Measurements from ENCODE around the gene NMS.

NMS gene

GRCh38 chr2:100482741-100483140 lies 12.5 kb downstream of the NMS start:
- in situ Hi-C loops (cut with MboI; ENCODE audit: low pct_unique_long_range_greater_than_20kb, low sequenced_read_pairs), result no loop called here
- peak; percentile 29 for DNase-seq

DNA sequence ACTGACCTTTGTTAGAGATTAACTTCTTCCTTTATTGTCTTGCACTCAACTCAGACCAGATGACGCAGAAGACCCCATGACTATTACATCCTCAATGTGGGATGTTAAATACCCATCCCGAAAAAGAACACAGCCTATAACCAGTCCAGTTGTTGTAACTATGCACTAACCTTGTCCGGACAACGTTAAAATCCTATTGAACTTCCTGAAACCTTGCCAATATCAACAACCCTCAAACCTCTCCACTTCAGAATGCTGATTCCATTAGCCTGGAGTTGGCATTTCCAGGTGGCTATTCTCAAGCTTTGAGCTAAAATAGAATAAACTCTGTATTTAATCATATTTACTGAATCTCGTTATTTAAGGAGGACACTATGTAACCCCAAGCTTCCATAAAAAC lies 13.6 kb downstream of the NMS start:
- no peak for DNase-seq
- in situ Hi-C loops (cut with MboI; ENCODE audit: low pct_unique_long_range_greater_than_20kb, low sequenced_read_pairs), result no loop called here

DNA sequence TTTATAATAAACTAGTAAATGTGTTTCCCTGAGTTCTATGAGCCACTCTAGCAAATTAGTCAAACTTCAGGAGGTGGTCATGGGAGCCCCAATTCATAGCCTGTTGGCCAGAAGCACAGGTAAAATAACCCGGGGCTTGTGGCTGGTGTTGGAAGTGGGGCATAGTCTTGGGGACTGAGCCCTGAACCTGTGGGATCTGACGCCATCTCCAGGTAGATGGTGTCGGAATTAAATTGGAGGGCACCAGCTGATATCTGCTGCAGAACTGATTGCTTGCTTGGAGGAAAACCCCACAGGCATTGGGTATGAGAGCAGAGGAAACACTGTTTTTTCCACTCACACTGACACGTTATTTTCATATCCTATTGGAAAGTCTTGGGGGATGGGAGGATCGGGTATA lies 14.1 kb downstream of the NMS start:
- in situ Hi-C loops (cut with MboI; ENCODE audit: low pct_unique_long_range_greater_than_20kb, low sequenced_read_pairs), result no loop called here
- DNase-seq, result no peak

- in situ Hi-C loops (cut with MboI; ENCODE audit: low pct_unique_long_range_greater_than_20kb, low sequenced_read_pairs), result no loop called here
- DNase-seq, result no peak
Measured at GRCh38 chr2:100485396-100485795, 15.1 kb downstream of the NMS start.

- in situ Hi-C loops (cut with MboI; ENCODE audit: low pct_unique_long_range_greater_than_20kb, low sequenced_read_pairs), result no loop called here
- DNase-seq, result no peak
Measured at GRCh38 chr2:100494712-100495111, 24.4 kb downstream of the NMS start.

- no peak for DNase-seq
Measured at GRCh38 chr2:100502782-100503181, 32.5 kb downstream of the NMS start.

GRCh38 chr2:100504542-100504941 lies 34.3 kb downstream of the NMS start:
- no peak for DNase-seq
- in situ Hi-C loops (cut with MboI; ENCODE audit: low pct_unique_long_range_greater_than_20kb, low sequenced_read_pairs), result no loop called here

More at GRCh38 chr2:100502782-100503181, 32.5 kb downstream of the NMS start:
- in situ Hi-C loops (cut with MboI; ENCODE audit: low pct_unique_long_range_greater_than_20kb, low sequenced_read_pairs), result no loop called here

- DNase-seq, result no peak
- in situ Hi-C loops (cut with MboI; ENCODE audit: low pct_unique_long_range_greater_than_20kb, low sequenced_read_pairs), result no loop called here
Measured at GRCh38 chr2:100509066-100509465, 38.8 kb downstream of the NMS start.

DNA sequence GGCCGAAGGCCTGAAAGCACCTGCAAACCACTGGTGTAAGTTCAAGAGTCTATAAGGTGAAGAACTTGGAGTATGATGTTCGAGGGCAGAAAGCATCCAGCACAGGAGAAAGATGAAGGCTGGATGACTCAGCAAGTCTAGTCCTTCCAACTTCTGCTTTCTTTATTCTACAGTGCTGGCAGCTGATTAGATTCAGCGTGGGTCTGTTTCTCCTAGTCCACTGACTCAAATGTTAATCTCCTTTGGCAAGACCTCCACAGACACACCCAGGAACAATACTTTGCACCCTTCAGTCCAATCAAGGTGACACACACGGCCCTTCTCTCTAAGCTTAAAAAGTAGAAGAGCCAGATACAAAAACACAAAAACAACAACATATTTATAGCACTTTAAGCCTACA lies 43.4 kb downstream of the NMS start:
- in situ Hi-C loops (cut with MboI; ENCODE audit: low pct_unique_long_range_greater_than_20kb, low sequenced_read_pairs), result no loop called here
- peak; percentile 75 for DNase-seq

DNA sequence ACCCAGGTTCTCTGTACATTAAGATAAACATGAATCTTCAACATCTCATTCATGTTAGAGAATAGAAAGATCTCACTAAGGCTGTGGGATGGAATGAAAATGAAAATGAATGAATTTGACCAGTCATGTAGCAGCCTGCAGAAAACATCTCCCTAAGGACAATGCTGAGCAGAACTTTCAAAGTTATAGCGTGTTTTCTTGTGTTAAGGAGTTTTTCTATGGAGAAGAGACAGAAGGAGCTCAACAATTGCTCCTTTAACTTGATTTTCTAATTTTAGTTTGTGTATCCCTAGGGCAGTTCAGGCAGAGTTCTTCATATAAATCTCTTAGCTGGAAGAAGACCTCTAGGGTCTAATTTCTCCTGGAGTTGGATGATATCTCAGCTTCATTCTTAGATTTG lies 47.3 kb downstream of the NMS start:
- in situ Hi-C loops (cut with MboI; ENCODE audit: low pct_unique_long_range_greater_than_20kb, low sequenced_read_pairs), result no loop called here

DNA sequence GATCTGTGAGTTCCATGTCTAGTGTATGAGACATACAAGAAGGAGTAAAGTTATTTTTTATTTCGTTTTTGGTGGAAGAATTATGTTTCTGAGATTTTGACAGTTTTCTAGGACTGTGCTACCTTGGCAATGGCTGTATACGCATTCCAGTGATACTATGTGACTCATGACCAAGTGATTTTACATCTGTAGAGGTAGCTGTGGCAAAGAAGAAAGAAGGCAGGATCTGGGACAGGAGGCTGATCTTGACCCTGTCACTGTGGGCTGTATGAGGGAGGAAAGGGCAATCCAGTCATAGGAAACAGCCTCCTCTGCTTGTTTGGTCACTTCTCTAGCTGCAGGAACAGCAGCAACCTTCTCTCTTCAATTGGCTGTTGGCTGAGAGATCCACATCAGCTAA lies 48.5 kb downstream of the NMS start:
- DNase-seq, result no peak
- in situ Hi-C loops (cut with MboI; ENCODE audit: low pct_unique_long_range_greater_than_20kb, low sequenced_read_pairs), result no loop called here

More for the DNA sequence above, 47.3 kb downstream of the NMS start:
- DNase-seq, result no peak

- DNase-seq, result no peak
- in situ Hi-C loops (cut with MboI; ENCODE audit: low pct_unique_long_range_greater_than_20kb, low sequenced_read_pairs), result no loop called here
Measured at GRCh38 chr2:100520224-100520623, 49.9 kb downstream of the NMS start.

DNA sequence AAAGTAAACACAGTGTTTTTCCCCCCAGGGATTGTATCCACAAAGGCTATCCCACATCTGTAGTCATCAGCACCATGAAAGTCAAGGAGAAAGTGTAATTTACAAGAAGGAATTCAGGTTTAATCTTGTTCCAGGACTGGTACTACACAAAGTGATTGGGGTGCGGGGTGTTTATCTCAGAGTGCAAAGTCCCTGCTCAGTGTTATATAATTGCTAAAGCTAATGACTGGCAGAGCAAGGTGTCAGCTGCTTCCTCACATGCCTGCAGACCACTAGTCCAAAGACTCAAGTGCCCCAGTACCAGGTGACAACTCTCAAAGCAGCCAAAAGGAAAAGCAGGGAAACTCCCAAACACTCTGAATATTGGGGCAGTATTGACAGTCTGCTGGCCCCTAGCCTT lies 52.1 kb downstream of the NMS start:
- DNase-seq, result no peak
- in situ Hi-C loops (cut with MboI; ENCODE audit: low pct_unique_long_range_greater_than_20kb, low sequenced_read_pairs), result no loop called here

DNA sequence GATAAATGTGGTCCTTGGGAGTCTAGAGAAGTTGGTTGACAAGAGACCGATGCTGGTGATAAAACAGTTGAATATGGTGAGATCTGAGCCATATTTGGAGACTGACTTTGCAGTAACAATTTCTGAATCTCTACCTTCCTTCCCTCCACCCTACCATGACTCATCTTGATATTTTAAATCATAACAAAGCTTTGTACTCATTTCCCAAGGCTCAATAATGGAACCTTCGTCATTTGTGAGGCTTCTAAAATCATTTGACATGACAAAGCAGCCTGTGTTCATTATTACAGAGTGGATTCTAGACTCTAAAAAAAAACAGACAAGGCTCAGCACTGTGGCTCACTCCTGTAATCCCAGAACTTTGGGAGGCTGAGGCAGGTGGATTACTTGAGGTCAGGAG lies 54.0 kb downstream of the NMS start:
- DNase-seq, result no peak
- in situ Hi-C loops (cut with MboI; ENCODE audit: low pct_unique_long_range_greater_than_20kb, low sequenced_read_pairs), result no loop called here

- DNase-seq, result no peak
- in situ Hi-C loops (cut with MboI; ENCODE audit: low pct_unique_long_range_greater_than_20kb, low sequenced_read_pairs), result no loop called here
Measured at GRCh38 chr2:100526868-100527267, 56.6 kb downstream of the NMS start.

DNA sequence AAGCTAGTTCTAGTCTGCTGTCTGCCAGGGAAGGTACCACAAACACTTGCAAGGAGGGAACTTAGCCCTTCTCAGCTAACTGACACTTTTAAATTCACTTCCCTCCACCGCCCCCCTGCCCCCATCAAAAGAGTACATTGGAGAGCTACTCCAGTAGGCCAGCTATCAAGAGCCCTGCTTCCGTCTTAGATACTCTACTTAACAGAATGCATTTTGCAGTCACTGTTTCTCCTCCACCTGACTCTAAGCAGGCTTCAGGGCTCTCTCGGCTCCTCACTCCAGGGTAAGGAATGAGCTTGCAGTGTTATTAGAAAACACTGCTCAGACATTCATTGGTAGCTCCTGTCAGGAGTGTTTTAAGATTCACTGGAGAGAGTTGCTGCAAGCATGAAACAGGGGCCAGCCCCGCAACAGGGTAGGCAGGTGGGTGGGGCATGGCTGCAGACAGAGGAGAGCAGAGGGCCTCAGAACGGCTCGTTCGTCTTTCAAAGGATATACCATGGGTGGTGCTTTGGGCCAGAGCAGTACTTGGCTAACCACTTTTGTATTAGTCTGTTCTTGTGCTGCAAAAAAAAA lies 57.2 kb downstream of the NMS start:
- no peak for DNase-seq
- in situ Hi-C loops (cut with MboI; ENCODE audit: low pct_unique_long_range_greater_than_20kb, low sequenced_read_pairs), result no loop called here

DNA sequence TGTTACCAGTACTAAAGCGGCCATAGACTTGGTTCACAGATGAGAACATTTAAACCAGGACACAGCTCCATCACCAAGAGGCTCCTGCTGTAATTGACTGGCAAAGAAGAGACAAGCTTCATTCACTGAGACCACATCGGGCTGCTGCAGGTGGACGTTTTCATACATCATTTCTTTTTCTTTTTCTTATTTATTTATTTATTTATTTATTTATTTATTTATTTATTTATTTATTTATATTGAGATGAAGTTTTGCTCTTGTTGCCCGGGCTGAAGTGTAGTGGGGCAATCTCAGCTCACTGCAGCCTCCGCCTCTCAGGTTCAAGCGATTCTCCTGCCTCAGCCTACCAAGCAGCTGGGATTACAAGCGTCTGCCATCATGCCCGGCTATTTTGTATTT lies 58.9 kb downstream of the NMS start:
- in situ Hi-C loops (cut with MboI; ENCODE audit: low pct_unique_long_range_greater_than_20kb, low sequenced_read_pairs), result no loop called here
- no peak for DNase-seq

DNA sequence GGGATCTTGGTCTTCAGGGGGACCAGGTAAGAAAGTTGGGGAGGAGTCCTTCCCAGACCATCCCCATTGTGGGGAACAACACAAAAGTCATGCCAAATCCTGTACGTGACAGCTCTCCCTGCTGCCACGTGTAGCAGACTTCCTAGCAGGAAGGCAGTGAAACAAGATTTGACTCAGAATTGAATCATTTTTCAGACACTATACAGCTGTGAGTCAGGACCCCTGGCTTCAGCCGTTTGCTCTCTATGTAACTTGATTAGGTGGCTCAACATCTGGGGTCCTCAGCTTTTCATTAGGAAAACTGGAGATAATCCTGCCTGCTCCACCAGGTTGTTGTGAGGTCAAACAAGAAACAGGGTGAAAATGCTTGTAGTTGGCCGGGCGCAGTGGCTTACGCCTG lies 59.6 kb downstream of the NMS start:
- DNase-seq, result no peak

More for the DNA sequence above, 59.6 kb downstream of the NMS start:
- in situ Hi-C loops (cut with MboI; ENCODE audit: low pct_unique_long_range_greater_than_20kb, low sequenced_read_pairs), result no loop called here

All from KBM-7 (cell line).